ENCODE data around the gene CCSER1.
"Not testable (repeated sequence)": the region's sequence is repeated elsewhere in the genome, so short reads cannot be mapped to it uniquely, and the experiment has no call there.

CCSER1 gene

DNA sequence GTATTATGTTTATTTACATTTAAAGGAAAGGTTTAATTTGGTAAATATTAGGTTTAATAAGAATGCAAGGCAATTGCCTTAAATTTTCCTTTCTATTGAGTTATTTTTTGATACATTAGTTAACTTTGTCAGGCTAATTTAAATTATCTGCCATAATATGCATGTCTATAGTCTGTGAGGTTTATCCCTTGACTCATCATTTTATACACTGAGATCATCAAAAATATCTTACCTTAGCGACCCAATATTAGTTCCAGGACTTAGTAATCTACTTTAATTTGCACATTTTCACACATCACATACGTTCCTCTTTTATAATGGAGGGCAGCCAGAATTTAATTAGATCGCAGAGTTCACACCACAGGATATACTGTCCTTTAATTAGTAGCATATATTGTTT lies 1177.1 kb downstream of the CCSER1 start:
- DNase-seq (ENCODE audit: low spot score): no peak
- in situ Hi-C loops (cut with MboI; ENCODE audit: low sequenced_read_pairs, unreplicated experiment): no loop called here
- TF ChIP-seq, protein P1, sequence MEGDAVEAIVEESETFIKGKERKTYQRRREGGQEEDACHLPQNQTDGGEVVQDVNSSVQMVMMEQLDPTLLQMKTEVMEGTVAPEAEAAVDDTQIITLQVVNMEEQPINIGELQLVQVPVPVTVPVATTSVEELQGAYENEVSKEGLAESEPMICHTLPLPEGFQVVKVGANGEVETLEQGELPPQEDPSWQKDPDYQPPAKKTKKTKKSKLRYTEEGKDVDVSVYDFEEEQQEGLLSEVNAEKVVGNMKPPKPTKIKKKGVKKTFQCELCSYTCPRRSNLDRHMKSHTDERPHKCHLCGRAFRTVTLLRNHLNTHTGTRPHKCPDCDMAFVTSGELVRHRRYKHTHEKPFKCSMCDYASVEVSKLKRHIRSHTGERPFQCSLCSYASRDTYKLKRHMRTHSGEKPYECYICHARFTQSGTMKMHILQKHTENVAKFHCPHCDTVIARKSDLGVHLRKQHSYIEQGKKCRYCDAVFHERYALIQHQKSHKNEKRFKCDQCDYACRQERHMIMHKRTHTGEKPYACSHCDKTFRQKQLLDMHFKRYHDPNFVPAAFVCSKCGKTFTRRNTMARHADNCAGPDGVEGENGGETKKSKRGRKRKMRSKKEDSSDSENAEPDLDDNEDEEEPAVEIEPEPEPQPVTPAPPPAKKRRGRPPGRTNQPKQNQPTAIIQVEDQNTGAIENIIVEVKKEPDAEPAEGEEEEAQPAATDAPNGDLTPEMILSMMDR (IDR thresholded peaks at IDR 0.05; ENCODE audit: borderline replicate concordance, control extremely low read depth, extremely low read depth, insufficient read depth, missing control alignments): no peak

DNA sequence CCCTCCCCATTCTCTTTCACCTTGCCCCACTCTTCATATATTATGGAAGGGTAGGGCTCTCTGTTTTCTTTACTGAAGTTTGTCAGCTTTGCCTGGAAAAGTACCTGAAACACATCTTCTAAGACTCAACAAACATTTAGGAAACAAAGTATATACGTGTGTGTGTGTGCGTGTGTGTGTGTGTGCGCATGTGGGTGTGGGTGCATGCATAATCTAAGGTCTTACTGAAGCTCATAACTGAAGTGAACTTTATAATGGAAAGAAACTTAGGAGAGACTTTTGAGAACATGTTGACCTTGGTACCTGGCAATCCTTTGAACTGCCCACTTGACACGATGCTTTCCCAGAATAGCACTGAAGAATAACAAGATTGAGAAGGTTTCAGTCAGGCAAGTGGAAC lies 1190.2 kb downstream of the CCSER1 start:
- no peak for DNase-seq (ENCODE audit: low spot score)
- in situ Hi-C loops (cut with MboI; ENCODE audit: low sequenced_read_pairs, unreplicated experiment): no loop called here
- TF ChIP-seq, protein P1 (IDR thresholded peaks at IDR 0.05; ENCODE audit: borderline replicate concordance, control extremely low read depth, extremely low read depth, insufficient read depth, missing control alignments): no peak

GRCh38 chr4:91319556-91320268 lies 1192.5 kb downstream of the CCSER1 start:
- TF ChIP-seq, protein P1 (IDR thresholded peaks at IDR 0.05; ENCODE audit: borderline replicate concordance, control extremely low read depth, extremely low read depth, insufficient read depth, missing control alignments): no peak
- DNase-seq (ENCODE audit: low spot score): no peak
- in situ Hi-C loops (cut with MboI; ENCODE audit: low sequenced_read_pairs, unreplicated experiment): no loop called here

- TF ChIP-seq, protein P1 (IDR thresholded peaks at IDR 0.05; ENCODE audit: borderline replicate concordance, control extremely low read depth, extremely low read depth, insufficient read depth, missing control alignments): no peak
- in situ Hi-C loops (cut with MboI; ENCODE audit: low sequenced_read_pairs, unreplicated experiment): no loop called here
- DNase-seq (ENCODE audit: low spot score): no peak
Observed at GRCh38 chr4:91322961-91323360, 1195.8 kb downstream of the CCSER1 start.

- DNase-seq (ENCODE audit: low spot score): no peak
- in situ Hi-C loops (cut with MboI; ENCODE audit: low sequenced_read_pairs, unreplicated experiment): no loop called here
- TF ChIP-seq, protein P1 (IDR thresholded peaks at IDR 0.05; ENCODE audit: borderline replicate concordance, control extremely low read depth, extremely low read depth, insufficient read depth, missing control alignments): no peak
Observed at GRCh38 chr4:91325495-91325894, 1198.3 kb downstream of the CCSER1 start.

DNA sequence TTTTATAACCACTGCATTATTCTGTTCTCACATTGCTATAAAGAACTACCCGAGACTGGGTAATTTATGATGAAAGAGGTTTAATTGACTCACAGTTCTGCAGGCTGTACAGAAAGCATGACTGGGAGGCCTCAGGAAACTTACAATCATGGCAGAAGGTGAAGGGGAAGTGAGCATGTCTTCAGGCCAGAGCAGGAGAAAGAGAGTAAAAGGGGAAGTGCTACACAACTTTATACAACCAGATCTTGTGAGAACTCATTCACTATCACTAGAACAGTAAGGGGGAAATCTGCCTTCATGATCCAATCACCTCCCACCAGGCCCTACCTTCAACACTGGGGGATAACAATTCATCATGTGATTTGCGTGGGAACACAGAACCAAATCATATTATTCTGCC lies 1199.0 kb downstream of the CCSER1 start:
- DNase-seq (ENCODE audit: low spot score); in situ Hi-C loops (cut with MboI; ENCODE audit: low sequenced_read_pairs, unreplicated experiment): not testable (repeated sequence)

DNA sequence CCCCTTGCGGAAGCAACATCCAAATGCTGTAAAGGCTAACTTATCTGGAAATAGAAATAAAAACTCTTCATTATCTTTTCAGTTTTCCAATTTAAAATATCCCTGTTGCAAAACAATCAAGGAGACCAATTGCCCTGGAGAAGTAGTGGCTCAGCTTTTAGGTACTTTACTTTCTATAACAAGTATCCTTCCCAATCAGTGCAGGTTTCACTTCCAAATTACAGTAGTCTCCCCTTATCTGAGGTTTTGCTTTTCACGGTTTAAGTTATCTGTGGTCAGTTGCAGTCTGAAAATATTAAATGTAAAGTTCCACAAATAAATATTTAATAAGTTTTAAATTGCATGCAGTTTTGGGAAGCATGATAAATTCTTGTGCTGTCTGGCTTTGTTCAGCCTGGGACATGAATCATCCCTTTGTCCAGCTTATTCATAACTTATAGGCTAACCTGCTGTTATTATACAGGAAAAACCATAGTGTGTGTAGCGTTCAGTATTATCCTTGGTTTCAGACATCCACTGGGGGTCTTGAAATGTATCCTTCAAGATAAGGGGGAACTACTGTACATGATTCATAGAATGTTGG lies 1203.5 kb downstream of the CCSER1 start:
- TF ChIP-seq, protein P1 (IDR thresholded peaks at IDR 0.05; ENCODE audit: borderline replicate concordance, control extremely low read depth, extremely low read depth, insufficient read depth, missing control alignments): no peak

More for the DNA sequence above, 1203.5 kb downstream of the CCSER1 start:
- in situ Hi-C loops (cut with MboI; ENCODE audit: low sequenced_read_pairs, unreplicated experiment): no loop called here
- no peak for DNase-seq (ENCODE audit: low spot score)

All from GM13976 (cell line).